GM23338 (cell line): Measurements from ENCODE around the gene KLHDC9. TPM values are rescaled to one million over a fixed set of nuclear protein-coding genes. Genes with fewer than 3 reads are reported as not detected.

ENCODE experiments used
- ATAC-seq: fragments of 200-7000 bp; cut with Tn5 transposase; 3 replicates; pipeline ENCODE4 v1.9.1; 2020
- DNase-seq: peaks from one replicate; pipeline ENCODE4 v3.0.0-alpha.2; 2015; ENCODE audit warnings: low spot score
- H2AFZ ChIP-seq: fragments of 200-600 bp; sonication (generic); 2 replicates; pipeline ENCODE4 v1.8.0; 2016; ENCODE audit warnings: antibody characterized with exemption, mild to moderate bottlenecking, moderate library complexity
- H3F3A ChIP-seq: fragments of 200-600 bp; sonication (generic); replicated peaks from 2 replicates; pipeline ENCODE4 v1.8.0; 2017; ENCODE audit warnings: antibody characterized with exemption, mixed run types, low read depth
- H3K27ac ChIP-seq: fragments of 200-600 bp; sonication (generic); 2 replicates; pipeline ENCODE4 v1.6.1; 2016; ENCODE audit warnings: low read depth
- H3K27me3 ChIP-seq: fragments of 200-600 bp; sonication (generic); 2 replicates; pipeline ENCODE4 v1.8.0; 2016; ENCODE audit warnings: mild to moderate bottlenecking, mixed run types, moderate library complexity; ENCODE audit not compliant: insufficient read depth
- H3K36me3 ChIP-seq: fragments of 200-600 bp; sonication (generic); 2 replicates; pipeline ENCODE4 v1.8.0; 2016; ENCODE audit warnings: mild to moderate bottlenecking; ENCODE audit not compliant: insufficient read depth
- H3K4me1 ChIP-seq: fragments of 200-600 bp; sonication (generic); 2 replicates; pipeline ENCODE4 v1.8.0; 2016; ENCODE audit warnings: mild to moderate bottlenecking, moderate library complexity; ENCODE audit not compliant: insufficient read depth
- H3K4me2 ChIP-seq: fragments of 200-600 bp; sonication (generic); 2 replicates; pipeline ENCODE4 v1.7.1; 2017; ENCODE audit warnings: mixed run types
- H3K4me3 ChIP-seq: fragments of 200-600 bp; sonication (generic); 2 replicates; pipeline ENCODE4 v1.6.1; 2016; ENCODE audit warnings: mixed run types
- H3K79me2 ChIP-seq: fragments of 200-600 bp; sonication (generic); replicated peaks from 2 replicates; pipeline ENCODE4 v1.8.0; 2017; ENCODE audit warnings: mild to moderate bottlenecking; ENCODE audit not compliant: insufficient read depth
- H3K9me2 ChIP-seq: fragments of 200-600 bp; sonication (generic); 2 replicates; pipeline ENCODE4 v1.8.0; 2017; ENCODE audit not compliant: insufficient read depth
- H4K20me1 ChIP-seq: fragments of 200-600 bp; sonication (generic); replicated peaks from 2 replicates; pipeline ENCODE4 v1.8.0; 2017; ENCODE audit warnings: mild to moderate bottlenecking; ENCODE audit not compliant: insufficient read depth
- H3K27ac Mint-ChIP-seq: 2 replicates; pipeline ENCODE4 v1.8.0; 2020; ENCODE audit warnings: inconsistent platforms, mild to moderate bottlenecking, moderate library complexity, mixed read lengths
- H3K27me3 Mint-ChIP-seq: 3 replicates; pipeline ENCODE4 v1.8.0; 2022; ENCODE audit warnings: low read depth, mild to moderate bottlenecking, moderate library complexity, mixed read lengths, inconsistent platforms; ENCODE audit not compliant: insufficient read depth, poor library complexity
- H3K36me3 Mint-ChIP-seq: 3 replicates; pipeline ENCODE4 v1.8.0; 2021; ENCODE audit warnings: low read depth, mild to moderate bottlenecking, inconsistent platforms, moderate library complexity, mixed read lengths
- H3K4me1 Mint-ChIP-seq: 3 replicates; pipeline ENCODE4 v1.8.0; 2020; ENCODE audit warnings: mild to moderate bottlenecking, inconsistent platforms, mixed read lengths
- H3K4me3 Mint-ChIP-seq: 3 replicates; pipeline ENCODE4 v1.8.0; 2021; ENCODE audit warnings: moderate library complexity, mild to moderate bottlenecking, inconsistent platforms, mixed read lengths
- H3K9me3 Mint-ChIP-seq: 3 replicates; pipeline ENCODE4 v1.8.0; 2020; ENCODE audit warnings: moderate library complexity, mild to moderate bottlenecking, inconsistent platforms, mixed read lengths
- CREB1 ChIP-seq: fragments of 250-450 bp; sonication (Bioruptor Pico); IDR thresholded peaks from 2 replicates; pipeline ENCODE4 v1.5.0; 2020; ENCODE audit warnings: low read depth, mild to moderate bottlenecking, moderate library complexity
- CTCF ChIP-seq, 2 experiments: fragments of 200-600 bp in 1 of 2; sonication (generic) in 1 of 2; conservative IDR thresholded peaks; 2 replicates each; pipeline versions ENCODE4 v1.5.1 to v1.6.1; 2016 to 2017; ENCODE audit warnings: antibody characterized with exemption in 2 of 2, low read depth in 2 of 2, mild to moderate bottlenecking in 2 of 2, moderate library complexity in 1 of 2
- EZH2 ChIP-seq: fragments of 200-600 bp; sonication (generic); IDR thresholded peaks from one replicate; pipeline ENCODE4 v1.8.0; 2017; ENCODE audit warnings: antibody characterized with exemption, mild to moderate bottlenecking, low read depth; ENCODE audit not compliant: unreplicated experiment
- EZH2phosphoT487 ChIP-seq: fragments of 200-600 bp; sonication (generic); IDR thresholded peaks from one replicate; pipeline ENCODE4 v1.8.1; 2018; ENCODE audit warnings: antibody characterized with exemption; ENCODE audit not compliant: unreplicated experiment
- JUNB ChIP-seq: IDR thresholded peaks from one replicate; pipeline ENCODE4 v1.6.1; 2016; ENCODE audit warnings: antibody characterized with exemption; ENCODE audit not compliant: unreplicated experiment
- NANOG ChIP-seq: IDR thresholded peaks from 2 replicates; pipeline ENCODE4 v1.6.1; 2016; ENCODE audit warnings: antibody characterized with exemption, borderline replicate concordance
- POLR2AphosphoS5 ChIP-seq: IDR thresholded peaks from 2 replicates; pipeline ENCODE4 v1.6.1; 2016; ENCODE audit warnings: antibody characterized with exemption, low read depth
- ZNF114 ChIP-seq: fragments of 250-450 bp; sonication (Bioruptor Pico); IDR thresholded peaks from 2 replicates; pipeline ENCODE4 v1.5.0; 2020; ENCODE audit warnings: mild to moderate bottlenecking, moderate library complexity
- ZNF331 ChIP-seq: fragments of 250-450 bp; sonication (Bioruptor Pico); IDR thresholded peaks from 2 replicates; pipeline ENCODE4 v1.5.0; 2020; ENCODE audit warnings: low read depth, mild to moderate bottlenecking, moderate library complexity
- polyA plus RNA-seq: library from polyadenylated mRNA; unstranded; fragments of >200 nt; fragmentation: Nextera tagmentation; extraction: Ambion mirVana; gene quantifications from 2 replicates; pipeline ENCODE4 v1.2.1, GENCODE V29; 2016
- total RNA-seq: library from RNA; depleted of rRNA; stranded (reverse); fragments of >200 nt; shearing (Covaris generic); gene quantifications from 2 replicates; pipeline ENCODE4 v1.2.3, GENCODE V29; 2014
- TF ChIP-seq, protein P1 (sequence below): IDR thresholded peaks from 2 replicates; pipeline ENCODE4 v1.6.1; 2016; ENCODE audit warnings: antibody characterized with exemption
- TF ChIP-seq, protein P2 (sequence below): IDR thresholded peaks from one replicate; pipeline ENCODE4 v1.6.1; 2018; ENCODE audit warnings: antibody characterized with exemption; ENCODE audit not compliant: unreplicated experiment

KLHDC9 gene
- total and polyA plus RNA-seq, 2 experiments from 2014 or later = 5.6 to 6.6 TPM

DNA sequence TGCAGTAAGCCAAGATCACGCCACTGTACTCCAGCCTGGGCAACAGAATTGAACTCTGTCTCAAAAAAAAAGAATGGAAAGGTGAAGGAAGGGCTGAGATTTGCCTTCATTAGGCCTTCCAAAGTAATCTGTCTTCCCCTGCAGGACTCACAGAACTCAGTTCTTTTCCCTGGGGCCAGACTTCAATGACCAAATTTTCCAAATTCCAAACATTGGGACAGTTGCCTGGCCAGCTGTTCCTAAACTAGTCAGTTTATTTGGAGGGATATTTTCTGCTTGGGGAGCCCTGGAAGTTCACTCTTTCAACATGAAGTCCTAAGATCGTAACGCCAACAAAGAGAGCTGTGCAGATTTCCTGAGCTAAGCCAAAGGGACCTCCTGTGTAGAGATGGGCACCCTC, 39.7 kb downstream of the KLHDC9 start (continued):
- TF ChIP-seq JUNB (no peak), EZH2phosphoT487 (no peak), ZNF114 (CRISPR knock-in tag) (no peak), POLR2AphosphoS5 (no peak), EZH2 (no peak), CTCF (conservative IDR thresholded peaks at IDR 0.05; ENCODE audit: low read depth in 2 of 2) (no peak)
- TF ChIP-seq, protein P1, sequence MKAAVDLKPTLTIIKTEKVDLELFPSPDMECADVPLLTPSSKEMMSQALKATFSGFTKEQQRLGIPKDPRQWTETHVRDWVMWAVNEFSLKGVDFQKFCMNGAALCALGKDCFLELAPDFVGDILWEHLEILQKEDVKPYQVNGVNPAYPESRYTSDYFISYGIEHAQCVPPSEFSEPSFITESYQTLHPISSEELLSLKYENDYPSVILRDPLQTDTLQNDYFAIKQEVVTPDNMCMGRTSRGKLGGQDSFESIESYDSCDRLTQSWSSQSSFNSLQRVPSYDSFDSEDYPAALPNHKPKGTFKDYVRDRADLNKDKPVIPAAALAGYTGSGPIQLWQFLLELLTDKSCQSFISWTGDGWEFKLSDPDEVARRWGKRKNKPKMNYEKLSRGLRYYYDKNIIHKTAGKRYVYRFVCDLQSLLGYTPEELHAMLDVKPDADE = no peak

DNA sequence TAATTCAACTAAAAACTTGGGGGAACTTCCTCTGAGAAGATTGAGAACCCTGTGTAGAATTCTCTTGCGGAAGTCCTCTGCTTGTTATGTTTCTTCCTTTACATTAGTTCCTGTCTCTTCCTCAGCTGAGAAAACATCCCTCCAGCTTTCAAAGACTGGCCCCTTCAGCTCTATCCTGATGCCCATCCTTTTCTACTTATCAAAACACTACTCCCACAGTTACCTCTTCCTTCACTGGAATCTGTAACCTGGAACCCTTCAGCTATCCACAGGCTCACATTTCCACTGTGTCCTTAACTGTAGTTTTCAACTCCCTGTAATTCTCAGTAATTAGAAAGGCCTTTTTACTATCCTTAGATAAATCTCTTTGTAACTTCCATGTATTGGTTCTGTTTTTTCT, 40.3 kb downstream of the KLHDC9 start:
- Histone ChIP-seq H3K4me1 (peaks cover 17% of the 10 kb centered on the region), H3K27ac (no peak overlapping the region), H3F3A (peaks cover 6% of the 10 kb centered on the region), H3K4me3 (no peak overlapping the region), H3K79me2 (peaks cover 25% of the 10 kb centered on the region), H3K36me3 (no peaks in the 10 kb centered on the region), H3K4me2 (no peak overlapping the region), H4K20me1 (no peaks in the 10 kb centered on the region; the same call in 1 of the 2 replicates), H3K27me3 (no peaks in the 10 kb centered on the region), H2AFZ (no peak overlapping the region), H3K9me2 (no peaks in the 10 kb centered on the region)
- Mint-ChIP-seq H3K9me3 (no peaks in the 10 kb centered on the region), H3K4me1 (peaks cover 4% of the 10 kb centered on the region; the same call in 2 of the 3 replicates), H3K36me3 (no peaks in the 10 kb centered on the region), H3K27me3 (no peaks in the 10 kb centered on the region), H3K27ac (no peak overlapping the region), H3K4me3 (no peak overlapping the region)
- no peak for DNase-seq
- ATAC-seq = no peak
- no peak for TF ChIP-seq EZH2phosphoT487
- no peak for TF ChIP-seq ZNF331 (CRISPR knock-in tag)
- TF ChIP-seq CTCF (conservative IDR thresholded peaks at IDR 0.05; ENCODE audit: low read depth in 2 of 2) = no peak
- TF ChIP-seq NANOG = no peak
- no peak for TF ChIP-seq POLR2AphosphoS5
- no peak for TF ChIP-seq JUNB
- TF ChIP-seq, protein P1 = no peak
- no peak for TF ChIP-seq ZNF114 (CRISPR knock-in tag)
- no peak for TF ChIP-seq EZH2
- TF ChIP-seq CREB1 = no peak
- TF ChIP-seq, protein P2, sequence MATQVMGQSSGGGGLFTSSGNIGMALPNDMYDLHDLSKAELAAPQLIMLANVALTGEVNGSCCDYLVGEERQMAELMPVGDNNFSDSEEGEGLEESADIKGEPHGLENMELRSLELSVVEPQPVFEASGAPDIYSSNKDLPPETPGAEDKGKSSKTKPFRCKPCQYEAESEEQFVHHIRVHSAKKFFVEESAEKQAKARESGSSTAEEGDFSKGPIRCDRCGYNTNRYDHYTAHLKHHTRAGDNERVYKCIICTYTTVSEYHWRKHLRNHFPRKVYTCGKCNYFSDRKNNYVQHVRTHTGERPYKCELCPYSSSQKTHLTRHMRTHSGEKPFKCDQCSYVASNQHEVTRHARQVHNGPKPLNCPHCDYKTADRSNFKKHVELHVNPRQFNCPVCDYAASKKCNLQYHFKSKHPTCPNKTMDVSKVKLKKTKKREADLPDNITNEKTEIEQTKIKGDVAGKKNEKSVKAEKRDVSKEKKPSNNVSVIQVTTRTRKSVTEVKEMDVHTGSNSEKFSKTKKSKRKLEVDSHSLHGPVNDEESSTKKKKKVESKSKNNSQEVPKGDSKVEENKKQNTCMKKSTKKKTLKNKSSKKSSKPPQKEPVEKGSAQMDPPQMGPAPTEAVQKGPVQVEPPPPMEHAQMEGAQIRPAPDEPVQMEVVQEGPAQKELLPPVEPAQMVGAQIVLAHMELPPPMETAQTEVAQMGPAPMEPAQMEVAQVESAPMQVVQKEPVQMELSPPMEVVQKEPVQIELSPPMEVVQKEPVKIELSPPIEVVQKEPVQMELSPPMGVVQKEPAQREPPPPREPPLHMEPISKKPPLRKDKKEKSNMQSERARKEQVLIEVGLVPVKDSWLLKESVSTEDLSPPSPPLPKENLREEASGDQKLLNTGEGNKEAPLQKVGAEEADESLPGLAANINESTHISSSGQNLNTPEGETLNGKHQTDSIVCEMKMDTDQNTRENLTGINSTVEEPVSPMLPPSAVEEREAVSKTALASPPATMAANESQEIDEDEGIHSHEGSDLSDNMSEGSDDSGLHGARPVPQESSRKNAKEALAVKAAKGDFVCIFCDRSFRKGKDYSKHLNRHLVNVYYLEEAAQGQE = no peak
